Colon (tissue), 2 donors: Measurements from ENCODE around the gene PCSK9.
"Not testable (repeated sequence)": the region's sequence is repeated elsewhere in the genome, so short reads cannot be mapped to it uniquely, and the experiment has no call there.

ENCODE experiments used
- FAIRE-seq: peaks from 2 replicates; lab custom pipeline; 2012; peaks lifted over from hg19 to GRCh38; lab: Jason Lieb, UNC
- donor health status: control.
- donor health status: control.

Gene PCSK9

DNA sequence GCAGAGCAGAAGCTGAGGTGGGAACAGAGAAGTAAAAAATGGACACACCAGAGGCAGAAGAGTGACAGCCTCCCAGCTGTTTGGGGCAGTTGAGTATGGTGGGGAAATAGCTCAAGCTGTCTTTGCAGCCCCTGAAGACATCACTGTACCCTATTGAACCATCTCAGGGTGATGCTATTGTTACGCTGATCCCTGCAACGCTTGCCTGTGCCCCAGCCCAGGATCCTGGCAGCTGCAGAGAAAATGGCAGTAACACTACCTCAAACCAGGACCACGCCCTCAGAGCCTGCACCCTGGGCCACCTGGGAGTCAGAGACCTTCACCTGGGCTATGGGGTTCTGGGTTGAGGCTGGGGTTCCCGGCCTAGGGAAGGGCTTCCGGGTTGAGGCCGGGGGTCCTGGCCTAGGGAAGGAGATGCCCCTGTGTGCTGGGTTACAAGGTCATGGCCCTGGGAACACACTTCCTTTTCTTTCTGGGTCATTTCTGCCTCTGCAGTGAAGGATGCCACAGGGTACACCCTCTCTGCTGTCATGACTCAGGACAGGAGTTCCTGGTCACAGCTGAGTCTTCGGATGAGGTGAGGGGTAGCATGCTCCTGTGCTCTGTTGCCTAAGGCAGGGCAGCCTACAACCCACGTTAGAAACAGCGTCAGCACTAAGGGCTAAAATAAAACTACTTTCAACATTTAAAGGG is 29.0 kb upstream of the PCSK9 start:
- FAIRE-seq = no peak

DNA sequence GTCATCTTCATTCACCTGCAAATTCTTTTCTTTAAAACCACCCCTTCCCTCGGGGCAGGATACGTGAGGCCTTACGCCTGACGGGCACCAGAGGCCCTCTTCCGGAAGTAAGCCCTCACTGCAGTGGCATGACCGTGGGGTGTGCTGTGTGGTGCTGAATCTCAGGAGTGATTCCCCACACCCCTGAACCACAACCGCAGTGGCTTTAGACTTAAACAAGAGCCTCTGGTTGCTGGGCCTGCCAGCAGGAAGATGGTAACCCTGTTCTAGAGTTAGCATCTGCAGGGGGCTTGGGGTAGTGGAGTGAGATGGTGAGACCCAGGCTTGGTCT is 28.5 kb upstream of the PCSK9 start:
- no peak for FAIRE-seq

- no peak for FAIRE-seq
Measured at GRCh38 chr1:55012661-55013060, 26.7 kb upstream of the PCSK9 start.

GRCh38 chr1:55015123-55015522 is 24.2 kb upstream of the PCSK9 start:
- FAIRE-seq = no peak

- FAIRE-seq = no peak
Measured at GRCh38 chr1:55015731-55016620, 23.4 kb upstream of the PCSK9 start.

- no peak for FAIRE-seq
Measured at GRCh38 chr1:55018395-55018794, 21.0 kb upstream of the PCSK9 start.

DNA sequence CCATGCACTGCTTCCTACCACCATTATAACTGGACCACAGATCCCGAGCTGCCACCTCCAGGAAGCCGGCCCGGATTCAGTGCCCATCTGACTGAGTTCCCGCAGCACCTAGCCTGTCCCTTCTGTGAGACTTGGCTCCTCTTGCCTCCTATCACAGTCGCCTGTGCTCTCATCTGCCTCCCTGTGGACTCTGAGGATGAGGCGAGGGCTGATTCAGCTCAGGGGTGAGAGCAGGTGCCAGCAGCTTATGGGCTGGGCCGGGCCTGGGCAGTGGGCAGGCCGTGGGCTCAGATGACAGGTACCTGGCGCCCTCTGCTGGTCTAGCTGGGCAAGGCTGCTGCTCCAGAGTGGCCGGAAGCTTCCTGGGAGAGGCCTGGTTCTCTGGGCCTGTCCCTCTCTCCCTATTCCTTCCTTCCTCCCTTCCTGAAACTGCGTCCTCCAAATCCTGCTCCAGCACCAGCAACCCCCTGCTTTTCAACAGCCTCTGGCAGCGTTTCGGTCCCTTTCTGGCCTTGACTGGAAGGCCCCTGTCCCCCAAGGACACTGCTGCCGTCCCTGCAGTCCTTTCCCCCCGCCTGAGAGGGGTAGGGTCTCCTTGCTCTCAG is 17.3 kb upstream of the PCSK9 start:
- FAIRE-seq = no peak

DNA sequence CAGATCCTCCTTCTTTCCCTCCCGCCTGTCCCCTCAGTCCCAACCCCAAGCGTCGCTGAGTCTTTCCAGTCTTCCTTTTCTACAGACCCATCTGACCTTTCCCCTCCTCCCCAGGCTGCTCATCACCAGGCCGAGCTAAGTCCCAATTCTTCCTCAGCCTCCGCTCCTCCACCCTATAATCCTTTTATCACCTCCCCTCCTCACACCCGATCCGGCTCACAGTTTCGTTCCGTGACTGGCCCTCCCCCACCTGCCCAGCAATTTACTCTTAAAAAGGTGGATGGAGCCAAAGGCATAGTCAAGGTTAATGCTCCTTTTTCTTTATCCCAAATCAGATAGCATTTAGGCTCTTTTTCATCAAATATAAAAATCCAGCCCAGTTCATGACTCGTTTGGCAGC is 15.2 kb upstream of the PCSK9 start:
- not testable (repeated sequence) for FAIRE-seq

DNA sequence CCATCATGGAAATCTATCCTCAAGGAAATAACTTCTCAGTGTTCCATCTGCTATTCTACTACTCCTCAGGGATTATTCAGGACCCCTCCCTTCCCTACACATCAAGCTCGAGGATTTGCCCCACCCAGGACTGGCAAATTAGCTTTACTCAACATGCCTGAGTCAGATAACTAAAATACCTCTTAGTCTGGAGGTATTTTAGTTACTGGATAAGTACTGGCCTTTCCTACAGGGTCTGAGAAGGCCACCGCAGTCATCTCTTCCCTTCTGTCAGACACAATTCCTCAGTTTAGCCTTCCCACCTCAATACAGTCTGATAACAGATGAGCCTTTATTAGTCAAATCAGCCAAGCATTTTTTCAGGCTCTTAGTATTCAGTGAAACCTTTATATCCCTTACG is 12.7 kb upstream of the PCSK9 start:
- not testable (repeated sequence) for FAIRE-seq

GRCh38 chr1:55031098-55031497 is 8.2 kb upstream of the PCSK9 start:
- FAIRE-seq = not testable (repeated sequence)

GRCh38 chr1:55033265-55033614 is 6.1 kb upstream of the PCSK9 start:
- FAIRE-seq = no peak

DNA sequence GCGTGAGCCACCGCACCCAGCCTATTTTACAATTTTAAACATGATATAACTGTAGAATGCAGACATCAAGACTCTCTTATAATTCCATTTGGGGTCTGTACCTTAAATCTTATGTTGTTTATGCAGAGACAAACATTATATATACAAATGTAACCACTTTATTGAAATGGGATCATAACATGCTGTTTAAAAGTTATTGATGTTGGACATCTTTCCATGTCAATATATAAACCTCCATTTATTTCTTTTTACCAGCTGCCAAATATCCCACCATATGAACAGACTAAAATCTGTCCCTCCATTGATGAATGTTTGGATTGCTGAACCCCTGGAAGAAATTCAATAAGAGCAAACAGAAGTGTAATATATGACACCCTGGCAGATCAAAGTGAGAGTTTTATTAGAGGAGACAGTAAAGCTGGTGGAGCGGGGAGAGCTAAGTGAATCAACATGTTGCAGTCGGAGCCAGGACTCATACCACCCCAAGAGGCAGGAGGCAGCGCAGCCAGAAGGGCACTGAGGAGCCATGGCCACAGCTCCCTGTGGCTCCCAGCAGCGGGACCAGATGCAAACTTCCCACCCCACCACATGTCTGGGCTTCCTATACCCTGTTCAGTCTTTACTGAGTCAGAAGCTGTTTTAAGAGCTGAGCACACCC is 4.7 kb upstream of the PCSK9 start:
- no peak for FAIRE-seq

GRCh38 chr1:55035904-55036303 is 3.4 kb upstream of the PCSK9 start:
- no peak for FAIRE-seq

GRCh38 chr1:55037733-55038551 is 1.4 kb upstream of the PCSK9 start:
- no peak for FAIRE-seq

DNA sequence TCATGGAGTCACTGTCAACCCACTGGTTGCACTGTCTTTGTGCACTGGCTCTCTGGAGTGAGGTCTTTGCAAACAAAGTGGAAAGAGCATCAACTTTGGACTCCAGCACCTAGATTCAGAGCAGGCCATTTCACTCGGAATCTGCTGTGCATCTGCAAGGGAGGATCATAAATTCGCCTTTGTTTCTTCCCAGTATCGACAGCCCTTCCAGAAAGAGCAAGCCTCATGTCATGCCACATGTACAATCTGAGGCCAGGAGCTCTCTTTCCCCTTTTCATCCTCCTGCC is 853 bp upstream of the PCSK9 start:
- no peak for FAIRE-seq

DNA sequence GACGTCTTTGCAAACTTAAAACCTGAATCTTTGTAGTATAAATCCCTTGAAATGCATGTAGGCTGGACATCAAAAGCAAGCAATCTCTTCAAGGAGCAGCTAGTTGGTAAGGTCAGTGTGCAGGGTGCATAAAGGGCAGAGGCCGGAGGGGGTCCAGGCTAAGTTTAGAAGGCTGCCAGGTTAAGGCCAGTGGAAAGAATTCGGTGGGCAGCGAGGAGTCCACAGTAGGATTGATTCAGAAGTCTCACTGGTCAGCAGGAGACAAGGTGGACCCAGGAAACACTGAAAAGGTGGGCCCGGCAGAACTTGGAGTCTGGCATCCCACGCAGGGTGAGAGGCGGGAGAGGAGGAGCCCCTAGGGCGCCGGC is 390 bp upstream of the PCSK9 start:
- no peak for FAIRE-seq

GRCh38 chr1:55040083-55040932 is 960 bp downstream of the PCSK9 start:
- no peak for FAIRE-seq

DNA sequence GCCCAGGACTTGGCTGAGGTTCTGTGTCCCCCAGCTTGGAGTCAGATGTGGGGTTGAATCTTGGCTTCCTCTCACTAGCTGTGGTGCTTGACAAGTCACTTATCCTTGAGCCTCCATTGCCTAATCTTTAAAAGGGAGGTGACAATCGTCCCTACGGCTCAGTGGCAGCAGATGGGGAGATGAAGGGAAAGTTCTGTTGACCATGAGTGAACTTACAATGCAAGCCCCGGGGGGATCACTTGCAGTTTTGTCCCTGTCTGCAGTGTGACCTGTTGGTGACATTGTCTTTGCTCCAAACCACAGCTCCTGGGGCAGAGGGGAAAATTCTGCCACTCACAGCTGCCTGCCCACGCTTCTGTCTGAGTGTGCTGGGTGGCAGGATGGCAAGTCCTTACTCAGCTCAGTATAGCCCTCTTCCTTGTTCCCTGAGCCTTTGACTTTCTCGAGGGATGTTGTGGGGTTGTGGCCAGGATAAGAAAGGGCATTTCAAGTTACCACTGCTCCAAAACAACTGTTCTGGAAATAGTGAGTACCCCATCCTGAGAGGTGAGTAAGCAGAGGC is 1.7 kb downstream of the PCSK9 start:
- no peak for FAIRE-seq

DNA sequence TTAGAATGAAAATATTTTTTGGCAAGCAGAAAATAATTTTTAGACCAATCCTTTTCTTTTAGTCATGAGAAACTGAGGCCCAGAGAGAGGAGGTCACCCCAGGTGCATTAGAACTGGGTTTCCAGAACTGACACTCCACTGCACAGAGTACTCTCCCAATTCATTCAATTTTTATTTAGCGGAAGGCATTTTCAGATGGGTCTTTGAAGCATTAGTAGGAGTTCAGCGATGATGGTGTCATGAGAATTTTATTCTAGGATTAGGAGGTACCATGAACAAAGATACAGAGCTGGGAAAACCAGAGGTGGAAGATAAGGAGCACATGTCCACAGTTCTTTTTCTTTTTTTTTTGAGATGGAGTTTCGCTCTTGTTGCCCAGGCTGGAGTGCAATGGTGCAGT is 2.3 kb downstream of the PCSK9 start:
- no peak for FAIRE-seq

- FAIRE-seq = no peak
Measured at GRCh38 chr1:55043011-55043410, 3.7 kb downstream of the PCSK9 start.

- FAIRE-seq = no peak
Measured at GRCh38 chr1:55043726-55044125, 4.4 kb downstream of the PCSK9 start.
